Omental fat pad (tissue), 4 donors: ENCODE measurements around the gene CDK5RAP2. TPM values are rescaled to one million over a fixed set of nuclear protein-coding genes. Genes with fewer than 3 reads are reported as not detected.

ENCODE experiments used
- ATAC-seq: fragments of 150-250 bp; one replicate; pipeline ENCODE4 v1.9.1; 2016; ENCODE audit warnings: mild to moderate bottlenecking, moderate library complexity; ENCODE audit not compliant: low FRiP score
- DNase-seq: peaks from one replicate; pipeline ENCODE4 v3.0.0-alpha.2; 2019; ENCODE audit warnings: low spot score
- total RNA-seq, 4 donors: library from RNA; depleted of rRNA; stranded (reverse); fragments of >200 nt; gene quantifications; one replicate each; pipeline ENCODE4 v1.1.0, GENCODE V29; 2016
- TF ChIP-seq, protein P1 (sequence below), 3 donors: fragments of 450-650 bp; IDR thresholded peaks; one replicate each; pipeline ENCODE4 v1.5.1; 2016 to 2017; ENCODE audit warnings: antibody characterized with exemption in 3 of 3, mild to moderate bottlenecking in 3 of 3, moderate library complexity in 2 of 3

Gene CDK5RAP2
- total RNA-seq, 4 donors from 2014 or later: 32.8 to 47.6 (median 39.4) TPM

DNA sequence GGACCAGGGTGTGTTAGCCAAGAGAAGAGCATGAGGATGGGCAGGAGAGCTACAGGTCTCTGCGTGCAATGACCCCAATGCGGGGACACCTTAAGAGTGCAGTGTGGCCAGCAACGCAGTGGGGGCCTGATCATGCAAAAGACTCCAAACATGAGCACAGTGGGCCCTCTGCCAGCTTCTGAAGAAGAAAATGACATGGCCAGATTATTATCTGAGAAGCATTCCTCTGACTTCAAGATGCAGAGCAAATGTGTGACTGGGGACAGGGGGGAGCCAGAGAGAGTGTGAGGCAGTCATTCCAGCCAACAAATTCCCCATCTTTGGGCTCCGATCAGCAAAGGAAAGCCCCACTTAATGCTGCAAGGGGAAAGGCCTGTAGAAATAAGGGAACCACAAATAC is 229.4 kb downstream of the CDK5RAP2 start:
- no peak for ATAC-seq
- no peak for DNase-seq
- TF ChIP-seq, protein P1, sequence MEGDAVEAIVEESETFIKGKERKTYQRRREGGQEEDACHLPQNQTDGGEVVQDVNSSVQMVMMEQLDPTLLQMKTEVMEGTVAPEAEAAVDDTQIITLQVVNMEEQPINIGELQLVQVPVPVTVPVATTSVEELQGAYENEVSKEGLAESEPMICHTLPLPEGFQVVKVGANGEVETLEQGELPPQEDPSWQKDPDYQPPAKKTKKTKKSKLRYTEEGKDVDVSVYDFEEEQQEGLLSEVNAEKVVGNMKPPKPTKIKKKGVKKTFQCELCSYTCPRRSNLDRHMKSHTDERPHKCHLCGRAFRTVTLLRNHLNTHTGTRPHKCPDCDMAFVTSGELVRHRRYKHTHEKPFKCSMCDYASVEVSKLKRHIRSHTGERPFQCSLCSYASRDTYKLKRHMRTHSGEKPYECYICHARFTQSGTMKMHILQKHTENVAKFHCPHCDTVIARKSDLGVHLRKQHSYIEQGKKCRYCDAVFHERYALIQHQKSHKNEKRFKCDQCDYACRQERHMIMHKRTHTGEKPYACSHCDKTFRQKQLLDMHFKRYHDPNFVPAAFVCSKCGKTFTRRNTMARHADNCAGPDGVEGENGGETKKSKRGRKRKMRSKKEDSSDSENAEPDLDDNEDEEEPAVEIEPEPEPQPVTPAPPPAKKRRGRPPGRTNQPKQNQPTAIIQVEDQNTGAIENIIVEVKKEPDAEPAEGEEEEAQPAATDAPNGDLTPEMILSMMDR (IDR thresholded peaks at IDR 0.05): no peak

DNA sequence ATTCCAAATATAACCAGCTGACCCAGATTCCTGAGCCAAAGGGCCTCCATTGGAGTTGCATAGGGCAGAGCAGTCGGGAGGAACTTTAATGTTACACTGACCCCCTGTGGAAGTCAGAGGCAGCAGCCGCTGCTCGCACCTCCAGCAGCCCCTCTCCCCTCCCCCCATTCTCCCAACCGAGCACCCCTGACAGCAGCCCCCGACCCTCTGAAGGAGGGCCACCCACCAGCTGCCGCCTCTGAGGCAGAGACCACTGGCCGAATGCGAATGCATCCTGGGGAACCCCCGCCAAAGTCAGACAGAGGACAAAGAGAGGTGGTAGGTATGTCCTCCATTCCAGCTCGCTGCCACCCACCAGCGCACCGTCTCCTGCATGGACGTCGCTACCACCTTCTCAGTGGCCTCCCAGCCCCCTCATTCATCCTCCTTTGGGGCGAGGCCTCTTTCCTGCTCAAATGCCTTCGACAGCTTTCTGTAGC is 231.0 kb downstream of the CDK5RAP2 start:
- ATAC-seq: peak; percentile 58
- TF ChIP-seq, protein P1 (IDR thresholded peaks at IDR 0.05): no peak
- DNase-seq: no peak

DNA sequence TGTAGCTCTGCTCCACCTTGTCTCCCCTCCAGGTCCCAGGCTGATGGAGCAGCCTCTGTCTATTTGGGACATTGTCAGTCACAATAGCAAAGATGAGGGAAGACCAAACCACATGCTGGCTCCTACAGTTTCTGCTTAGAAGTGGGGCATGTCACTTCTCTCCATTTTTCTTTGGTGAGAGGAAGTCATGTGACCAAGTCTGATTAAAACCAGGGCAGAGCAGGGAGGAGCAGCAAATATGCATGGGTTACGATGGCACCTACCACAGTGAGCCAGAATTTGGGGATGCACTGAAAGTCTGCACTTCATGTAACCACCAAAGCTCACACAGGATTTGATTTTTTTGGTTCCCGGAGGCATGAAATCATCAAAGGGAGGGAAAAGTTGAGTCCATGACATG is 234.6 kb downstream of the CDK5RAP2 start:
- TF ChIP-seq, protein P1 (IDR thresholded peaks at IDR 0.05): no peak
- ATAC-seq: no peak
- DNase-seq: no peak

DNA sequence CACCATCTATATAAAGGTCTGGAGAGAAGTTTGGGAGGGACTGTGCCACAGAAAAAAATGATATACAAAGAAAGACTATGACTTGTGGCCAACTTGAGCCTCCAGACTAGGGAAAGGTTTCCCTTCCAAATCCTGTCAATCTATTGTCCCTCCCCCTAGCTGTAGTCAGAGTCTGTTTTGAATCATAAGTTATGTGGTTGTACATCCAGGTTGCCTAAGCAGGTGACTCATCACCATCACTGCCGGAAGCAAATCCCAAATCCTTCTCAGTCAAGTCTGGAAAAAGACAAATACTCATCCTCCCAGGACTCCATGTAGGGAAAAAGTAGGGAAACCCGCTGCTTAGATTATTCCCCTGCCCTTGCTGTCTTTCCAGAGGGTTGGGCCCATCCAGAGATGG is 235.7 kb downstream of the CDK5RAP2 start:
- TF ChIP-seq, protein P1 (IDR thresholded peaks at IDR 0.05): no peak
- ATAC-seq (peak; percentile 81), DNase-seq (no peak)

DNA sequence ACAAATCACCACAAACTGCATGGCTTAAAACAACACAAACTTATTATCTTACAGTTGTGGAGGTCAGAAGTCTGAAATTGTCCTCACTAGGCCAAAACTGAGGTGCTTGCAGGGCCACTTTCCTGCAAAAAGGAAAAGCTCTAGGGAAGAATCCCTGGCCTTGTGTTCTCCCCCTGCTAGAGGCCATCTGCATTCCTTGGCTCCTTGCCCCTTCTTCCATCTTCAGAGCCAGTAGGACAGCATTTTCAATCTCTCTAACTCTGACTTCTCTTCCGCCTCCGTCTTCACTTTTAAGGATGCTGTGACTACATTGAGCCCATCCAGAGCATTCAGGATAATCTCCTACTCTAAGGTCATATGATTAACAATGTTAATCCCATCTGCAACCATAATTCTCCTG is 236.6 kb downstream of the CDK5RAP2 start:
- TF ChIP-seq, protein P1 (IDR thresholded peaks at IDR 0.05): no peak
- no peak for ATAC-seq
- DNase-seq: no peak

Other genes starting within 250 kb of the CDK5RAP2 start
- gene MEGF9, start 134.3 kb upstream of the CDK5RAP2 start, total RNA-seq: 10 to 100 TPM; 17.3 to 36.4 (median 27.2) TPM
- 10 to 100 TPM; 36.4 to 61.8 (median 42.1) TPM for gene FBXW2, start 213.2 kb upstream of the CDK5RAP2 start, total RNA-seq